ENCODE results near the gene MALAT1. TPM values are rescaled to one million over a fixed set of nuclear protein-coding genes. Genes with fewer than 3 reads are reported as not detected.

The MALAT1 gene
- total and polyA plus RNA-seq, 2 donors from 2014 or later, result 219 to 15,262 TPM

- Histone ChIP-seq H3K36me3 (ENCODE audit: control insufficient read depth in 2 of 3, insufficient read depth in 3 of 3, low read length in 3 of 3) (no peaks in the 10 kb centered on the region), H3K4me3 (ENCODE audit: low read length in 3 of 3) (peak overlapping the region; percentile 0 to 59 (median 25)), H3K27me3 (ENCODE audit: control insufficient read depth, insufficient read depth, low read length) (no peaks in the 10 kb centered on the region), H3K9ac (ENCODE audit: low read length in 3 of 3) (peak overlapping the region in 2 of 3 donors; percentile 77 to 91), H3K4me1 (ENCODE audit: control insufficient read depth in 2 of 3, insufficient read depth in 2 of 3, low read depth in 1 of 3, low read length in 3 of 3) (peaks cover 27 to 61% (median 59%) of the 10 kb centered on the region in 3 donors), H3K27ac (ENCODE audit: low read depth in 2 of 2, low read length in 2 of 2) (peak overlapping the region; percentile 98 to 99), H3K9me3 (ENCODE audit: control insufficient read depth in 2 of 3, insufficient read depth in 1 of 3, low read length in 3 of 3) (no peaks in the 10 kb centered on the region)
- FAIRE-seq (peak; percentile 91), DNase-seq (peak; percentile 99 to 100 (median 100))
- no peak for TF ChIP-seq CTCF (IDR thresholded peaks at IDR 0.05; ENCODE audit: borderline replicate concordance, extremely low read depth, insufficient read depth)
- intact Hi-C loops (cut with DNase I), result no loop called here
Observed at GRCh38 chr11:65487467-65488272, 11.2 kb upstream of the MALAT1 start.

- intact Hi-C loops (cut with DNase I), result no loop called here
- H3K27ac ChIP-seq (ENCODE audit: low read depth in 2 of 2, low read length in 2 of 2), result peak overlapping the region; percentile 98 to 99
- H3K4me3 ChIP-seq (ENCODE audit: low read length in 3 of 3), result peak overlapping the region in 2 of 3 donors; percentile 25 to 59
- peaks cover 27 to 69% (median 66%) of the 10 kb centered on the region in 3 donors for H3K4me1 ChIP-seq (ENCODE audit: control insufficient read depth in 2 of 3, insufficient read depth in 2 of 3, low read depth in 1 of 3, low read length in 3 of 3)
- DNase-seq, result peak in 2 of 5 donors; percentile 54 to 91
- no peaks in the 10 kb centered on the region for H3K27me3 ChIP-seq (ENCODE audit: control insufficient read depth, insufficient read depth, low read length)
- no peak for FAIRE-seq
- no peak for TF ChIP-seq CTCF (IDR thresholded peaks at IDR 0.05; ENCODE audit: borderline replicate concordance, extremely low read depth, insufficient read depth)
- no peaks in the 10 kb centered on the region for H3K36me3 ChIP-seq (ENCODE audit: control insufficient read depth in 2 of 3, insufficient read depth in 3 of 3, low read length in 3 of 3)
- H3K9ac ChIP-seq (ENCODE audit: low read length in 3 of 3), result peak overlapping the region in 2 of 3 donors; percentile 77 to 91
- no peaks in the 10 kb centered on the region for H3K9me3 ChIP-seq (ENCODE audit: control insufficient read depth in 2 of 3, insufficient read depth in 1 of 3, low read length in 3 of 3)
Observed at GRCh38 chr11:65488273-65489034, 10.4 kb upstream of the MALAT1 start.

- no peaks in the 10 kb centered on the region for H3K9me3 ChIP-seq (ENCODE audit: control insufficient read depth in 2 of 3, insufficient read depth in 1 of 3, low read length in 3 of 3)
- peak overlapping the region; percentile 98 to 99 for H3K27ac ChIP-seq (ENCODE audit: low read depth in 2 of 2, low read length in 2 of 2)
- peak overlapping the region in 2 of 3 donors; percentile 68 to 91 for H3K9ac ChIP-seq (ENCODE audit: low read length in 3 of 3)
- H3K36me3 ChIP-seq (ENCODE audit: control insufficient read depth in 2 of 3, insufficient read depth in 3 of 3, low read length in 3 of 3), result no peaks in the 10 kb centered on the region
- TF ChIP-seq CTCF (IDR thresholded peaks at IDR 0.05; ENCODE audit: borderline replicate concordance, extremely low read depth, insufficient read depth), result no peak
- peak; percentile 83 to 93 (median 87) for DNase-seq
- peak overlapping the region in 1 of 3 donors; percentile 59 for H3K4me3 ChIP-seq (ENCODE audit: low read length in 3 of 3)
- intact Hi-C loops (cut with DNase I), result no loop called here
- H3K4me1 ChIP-seq (ENCODE audit: control insufficient read depth in 2 of 3, insufficient read depth in 2 of 3, low read depth in 1 of 3, low read length in 3 of 3), result peaks cover 27 to 76% (median 70%) of the 10 kb centered on the region in 3 donors
- no peaks in the 10 kb centered on the region for H3K27me3 ChIP-seq (ENCODE audit: control insufficient read depth, insufficient read depth, low read length)
- FAIRE-seq, result no peak
Observed at GRCh38 chr11:65489035-65489705, 9.7 kb upstream of the MALAT1 start.
